GM23338 (cell line): ENCODE data around the gene EPHA4.

Experiments
- CREB1 ChIP-seq: fragments of 250-450 bp; sonication (Bioruptor Pico); IDR thresholded peaks from 2 replicates; pipeline ENCODE4 v1.5.0; 2020; ENCODE audit warnings: low read depth, mild to moderate bottlenecking, moderate library complexity
- CTCF ChIP-seq, 2 experiments: fragments of 200-600 bp in 1 of 2; sonication (generic) in 1 of 2; conservative IDR thresholded peaks; 2 replicates each; pipeline versions ENCODE4 v1.5.1 to v1.6.1; 2016 to 2017; ENCODE audit warnings: antibody characterized with exemption in 2 of 2, low read depth in 2 of 2, mild to moderate bottlenecking in 2 of 2, moderate library complexity in 1 of 2
- EZH2 ChIP-seq: fragments of 200-600 bp; sonication (generic); IDR thresholded peaks from one replicate; pipeline ENCODE4 v1.8.0; 2017; ENCODE audit warnings: antibody characterized with exemption, mild to moderate bottlenecking, low read depth; ENCODE audit not compliant: unreplicated experiment
- EZH2phosphoT487 ChIP-seq: fragments of 200-600 bp; sonication (generic); IDR thresholded peaks from one replicate; pipeline ENCODE4 v1.8.1; 2018; ENCODE audit warnings: antibody characterized with exemption; ENCODE audit not compliant: unreplicated experiment
- JUNB ChIP-seq: IDR thresholded peaks from one replicate; pipeline ENCODE4 v1.6.1; 2016; ENCODE audit warnings: antibody characterized with exemption; ENCODE audit not compliant: unreplicated experiment
- POLR2AphosphoS5 ChIP-seq: IDR thresholded peaks from 2 replicates; pipeline ENCODE4 v1.6.1; 2016; ENCODE audit warnings: antibody characterized with exemption, low read depth
- REST ChIP-seq: IDR thresholded peaks from one replicate; pipeline ENCODE4 v1.6.1; 2018; ENCODE audit warnings: antibody characterized with exemption; ENCODE audit not compliant: unreplicated experiment
- ZNF331 ChIP-seq: fragments of 250-450 bp; sonication (Bioruptor Pico); IDR thresholded peaks from 2 replicates; pipeline ENCODE4 v1.5.0; 2020; ENCODE audit warnings: low read depth, mild to moderate bottlenecking, moderate library complexity

- TF ChIP-seq CTCF (conservative IDR thresholded peaks at IDR 0.05; ENCODE audit: low read depth in 2 of 2) (no peak), REST (no peak), EZH2phosphoT487 (no peak), EZH2 (no peak), CREB1 (no peak), POLR2AphosphoS5 (no peak), JUNB (no peak), ZNF331 (CRISPR knock-in tag) (no peak)
These were observed 71.4 kb downstream of the EPHA4 start for GRCh38 chr2:221500501-221501209.
